Adrenal gland (tissue), 5 donors: Measurements from ENCODE around the gene PMVK.
A peak's percentile ranks its signal among the peaks of the same experiment; 100 is the strongest.

Source experiments
- POLR2A ChIP-seq, 2 donors: fragments of 450-650 bp; IDR thresholded peaks; one replicate each; pipeline ENCODE4 v1.6.1; 2017; ENCODE audit warnings: antibody characterized with exemption in 2 of 2, mild to moderate bottlenecking in 2 of 2, moderate library complexity in 1 of 2
- TF ChIP-seq, protein P1 (sequence below), 6 experiments: fragments of 450-650 bp in 4 of 6; fragments of 200-600 bp in 2 of 6; sonication (generic) in 1 of 6; IDR thresholded peaks; 1 replicate in 5 of 6; 2 replicates in 1 of 6; pipeline versions ENCODE4 v1.5.1 to v1.8.0; 2016 to 2021; ENCODE audit warnings: antibody characterized with exemption in 6 of 6, mild to moderate bottlenecking in 2 of 6, moderate library complexity in 1 of 6
- donor health status: DM: no; HTN: no; CAD: no.

DNA sequence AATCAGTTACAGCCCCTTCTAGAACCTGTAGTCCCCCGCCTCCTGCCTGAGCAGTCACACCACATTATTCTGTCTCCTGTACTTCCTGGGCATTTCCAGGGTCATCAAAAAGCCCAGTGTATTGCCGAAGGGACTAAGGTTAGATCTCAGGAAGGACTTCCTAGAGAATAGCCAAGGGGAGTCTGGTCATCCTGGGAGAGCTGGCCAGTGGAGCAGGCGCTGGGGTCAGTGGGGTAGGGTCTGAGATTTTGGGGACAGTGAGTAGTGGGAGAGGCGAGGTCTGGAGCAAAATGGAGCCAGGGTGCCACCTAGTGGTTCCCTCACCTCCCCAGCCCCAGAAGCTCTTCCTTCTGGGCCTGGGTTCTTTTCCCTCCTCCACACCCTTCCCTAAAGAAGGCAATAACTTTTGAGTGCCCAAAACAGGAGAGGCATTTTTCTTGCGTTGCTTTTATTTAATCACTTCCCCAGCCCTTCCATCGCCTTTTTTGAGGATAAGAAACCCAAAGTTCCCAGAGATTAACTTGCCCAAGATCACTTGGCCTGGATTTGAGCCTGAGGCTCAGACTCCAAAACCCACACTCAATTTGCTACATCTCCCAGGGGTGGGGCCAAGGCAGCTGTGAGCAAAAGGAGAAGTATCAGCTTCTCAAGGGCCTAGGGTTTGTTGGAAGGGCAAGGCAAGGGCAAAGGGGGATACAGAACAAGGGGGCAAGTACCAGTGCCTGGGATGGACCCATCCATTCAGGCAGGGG lies 7.3 kb upstream of the PMVK start:
- TF ChIP-seq, protein P1, sequence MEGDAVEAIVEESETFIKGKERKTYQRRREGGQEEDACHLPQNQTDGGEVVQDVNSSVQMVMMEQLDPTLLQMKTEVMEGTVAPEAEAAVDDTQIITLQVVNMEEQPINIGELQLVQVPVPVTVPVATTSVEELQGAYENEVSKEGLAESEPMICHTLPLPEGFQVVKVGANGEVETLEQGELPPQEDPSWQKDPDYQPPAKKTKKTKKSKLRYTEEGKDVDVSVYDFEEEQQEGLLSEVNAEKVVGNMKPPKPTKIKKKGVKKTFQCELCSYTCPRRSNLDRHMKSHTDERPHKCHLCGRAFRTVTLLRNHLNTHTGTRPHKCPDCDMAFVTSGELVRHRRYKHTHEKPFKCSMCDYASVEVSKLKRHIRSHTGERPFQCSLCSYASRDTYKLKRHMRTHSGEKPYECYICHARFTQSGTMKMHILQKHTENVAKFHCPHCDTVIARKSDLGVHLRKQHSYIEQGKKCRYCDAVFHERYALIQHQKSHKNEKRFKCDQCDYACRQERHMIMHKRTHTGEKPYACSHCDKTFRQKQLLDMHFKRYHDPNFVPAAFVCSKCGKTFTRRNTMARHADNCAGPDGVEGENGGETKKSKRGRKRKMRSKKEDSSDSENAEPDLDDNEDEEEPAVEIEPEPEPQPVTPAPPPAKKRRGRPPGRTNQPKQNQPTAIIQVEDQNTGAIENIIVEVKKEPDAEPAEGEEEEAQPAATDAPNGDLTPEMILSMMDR (IDR thresholded peaks at IDR 0.05), result peak; percentile 48 to 71 (median 61)
- no peak for TF ChIP-seq POLR2A (IDR thresholded peaks at IDR 0.05)
